Keratinocyte (primary cell): ENCODE results near the gene TFAP2E. TPM values are rescaled to one million over a fixed set of nuclear protein-coding genes. Genes with fewer than 3 reads are reported as not detected.

ENCODE experiments used
- DNase-seq: peaks from one replicate; pipeline ENCODE4 v3.0.0-alpha.2; 2011; ENCODE audit warnings: low read depth, missing footprints, low spot score
- FAIRE-seq: peaks from 2 replicates; lab custom pipeline; 2011; peaks lifted over from hg19 to GRCh38; lab: Jason Lieb, UNC
- H2AFZ ChIP-seq: 2 replicates; pipeline ENCODE4 v1.6.0; 2012; ENCODE audit warnings: low read length, control low read depth, inconsistent platforms; ENCODE audit not compliant: control insufficient read depth
- H3K27ac ChIP-seq: 2 replicates; pipeline ENCODE4 v1.5.1; 2011; ENCODE audit warnings: low read length; ENCODE audit not compliant: control insufficient read depth, insufficient read depth
- H3K27me3 ChIP-seq: 3 replicates; pipeline ENCODE4 v1.6.0; 2011; ENCODE audit warnings: low read length; ENCODE audit not compliant: control insufficient read depth, insufficient read depth; ENCODE audit errors: extremely low read depth
- H3K36me3 ChIP-seq, 2 experiments: 2 replicates in 1 of 2; 3 replicates in 1 of 2; pipeline ENCODE4 v1.5.1; 2011; ENCODE audit warnings: low read length in 2 of 2, mild to moderate bottlenecking in 1 of 2; ENCODE audit not compliant: control insufficient read depth in 2 of 2, insufficient read depth in 2 of 2; ENCODE audit errors: extremely low read depth in 1 of 2
- H3K4me1 ChIP-seq: 3 replicates; pipeline ENCODE4 v1.5.1; 2011; ENCODE audit warnings: low read length; ENCODE audit not compliant: control insufficient read depth, insufficient read depth; ENCODE audit errors: extremely low read depth
- H3K4me2 ChIP-seq: 3 replicates; pipeline ENCODE4 v1.6.0; 2011; ENCODE audit warnings: low read depth, low read length; ENCODE audit not compliant: control insufficient read depth, insufficient read depth; ENCODE audit errors: extremely low read depth
- H3K4me3 ChIP-seq, 3 experiments: fragments of 200-600 bp in 1 of 3; sonication (generic) in 1 of 3; 2 replicates in 2 of 3; 3 replicates in 1 of 3; pipeline ENCODE4 v1.5.1; 2011 to 2016; ENCODE audit warnings: low read length in 3 of 3, mild to moderate bottlenecking in 3 of 3, control low read depth in 2 of 3, inconsistent platforms in 1 of 3, low read depth in 1 of 3, mixed read lengths in 1 of 3, mixed run types in 1 of 3, moderate library complexity in 1 of 3; ENCODE audit not compliant: control insufficient read depth in 2 of 3, insufficient read depth in 2 of 3; ENCODE audit errors: extremely low read depth in 1 of 3
- H3K79me2 ChIP-seq: 2 replicates; pipeline ENCODE4 v1.6.0; 2012; ENCODE audit warnings: low read length; ENCODE audit not compliant: control insufficient read depth, insufficient read depth
- H3K9ac ChIP-seq: 3 replicates; pipeline ENCODE4 v1.6.0; 2011; ENCODE audit warnings: low read length; ENCODE audit not compliant: control insufficient read depth, insufficient read depth; ENCODE audit errors: extremely low read depth
- H3K9me1 ChIP-seq: 3 replicates; pipeline ENCODE4 v1.6.0; 2011; ENCODE audit warnings: low read length; ENCODE audit not compliant: control insufficient read depth, insufficient read depth; ENCODE audit errors: extremely low read depth
- H3K9me3 ChIP-seq: 2 replicates; pipeline ENCODE4 v1.5.1; 2012; ENCODE audit warnings: low read depth, low read length; ENCODE audit not compliant: control insufficient read depth
- H4K20me1 ChIP-seq: 3 replicates; pipeline ENCODE4 v1.6.0; 2011; ENCODE audit warnings: low read length; ENCODE audit not compliant: control insufficient read depth, insufficient read depth; ENCODE audit errors: extremely low read depth
- EZH2 ChIP-seq: IDR thresholded peaks from one replicate; pipeline ENCODE4 v1.6.1; 2012; ENCODE audit warnings: inconsistent platforms, mild to moderate bottlenecking, low read length, moderate library complexity
- dilution Hi-C: fragments of 300-500 bp; cut with MboI; formaldehyde crosslinking; loops from one replicate; pipeline ENCODE4 v1.7.0; 2020; ENCODE audit warnings: low sequenced_read_pairs; ENCODE audit not compliant: extremely low pct_ligation_motif_present
- polyA plus RNA-seq, 5 experiments: library from polyadenylated mRNA; depleted of rRNA in 3 of 5; stranded (reverse) in 3 of 5; stranded (forward) in 1 of 5; unstranded in 1 of 5; fragments of >200 nt; gene quantifications; 1 replicate in 1 of 5; 2 replicates in 3 of 5; 3 replicates in 1 of 5; pipeline versions ENCODE4 v1.2.1 to v1.2.3, GENCODE V29; 2011 to 2012; ENCODE audit warnings: missing spikeins in 2 of 5, low read depth in 1 of 5, low replicate concordance in 1 of 5
- TF ChIP-seq, protein P1 (sequence below), 3 experiments: IDR thresholded peaks in 1 of 3; conservative IDR thresholded peaks in 1 of 3; optimal IDR thresholded peaks in 1 of 3; 2 replicates in 2 of 3; 3 replicates in 1 of 3; pipeline versions ENCODE3 to v1.5.1; 2011; ENCODE audit warnings: low read length in 3 of 3, mild to moderate bottlenecking in 3 of 3, moderate library complexity in 2 of 3, control low read depth in 1 of 3, inconsistent platforms in 1 of 3; ENCODE audit not compliant: insufficient read depth in 2 of 3; ENCODE audit errors: extremely low read depth in 1 of 3

TFAP2E gene
- polyA plus RNA-seq, 1 donor (not counting 4 experiments of a cell fraction or from before 2014, with no cell fraction given): 0.26 TPM

DNA sequence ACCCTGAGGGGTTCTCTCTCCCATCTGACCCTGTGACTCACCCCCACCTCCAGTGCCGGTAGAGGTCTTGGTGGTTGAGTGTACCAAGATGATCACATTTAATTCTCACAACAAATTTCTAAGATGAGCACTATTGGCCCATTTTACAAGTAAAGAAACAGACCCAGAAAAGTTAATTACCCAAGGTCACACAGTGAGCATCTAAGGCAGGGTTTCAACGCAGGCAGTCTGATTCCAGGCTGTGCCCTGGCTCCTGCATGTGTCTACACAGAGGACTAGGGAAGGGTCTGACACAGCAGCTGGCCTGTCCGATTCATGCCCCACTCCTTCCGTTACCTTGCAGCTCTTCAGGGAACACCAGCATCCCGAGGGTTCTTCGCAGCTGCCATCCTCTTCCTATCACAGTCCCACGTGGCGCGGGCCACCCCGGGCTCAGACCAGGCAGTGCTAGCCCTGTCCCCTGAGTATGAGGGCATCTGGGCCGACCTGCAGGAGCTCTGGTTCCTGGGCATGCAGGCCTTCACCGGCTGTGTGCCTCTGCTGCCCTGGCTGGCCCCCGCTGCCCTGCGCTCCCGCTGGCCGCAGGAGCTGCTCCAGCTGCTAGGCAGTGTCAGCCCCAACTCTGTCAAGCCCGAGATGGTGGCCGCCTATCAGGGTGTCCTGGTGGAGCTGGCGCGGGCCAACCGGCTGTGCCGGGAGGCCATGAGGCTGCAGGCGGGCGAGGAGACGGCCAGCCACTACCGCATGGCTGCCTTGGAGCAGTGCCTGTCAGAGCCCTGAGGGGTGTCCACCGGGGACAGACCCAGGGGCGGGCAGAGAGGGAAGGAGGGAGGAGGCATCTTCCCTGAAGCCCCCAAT lies 8.0 kb upstream of the TFAP2E start:
- Histone ChIP-seq H3K36me3 (peaks cover 10 to 19% of the 10 kb centered on the region in 2 experiments), H3K27me3 (no peaks in the 10 kb centered on the region), H3K4me1 (peaks cover 35% of the 10 kb centered on the region), H3K4me2 (no peak overlapping the region), H3K9me3 (no peaks in the 10 kb centered on the region), H3K4me3 (no peak overlapping the region), H3K79me2 (no peaks in the 10 kb centered on the region), H2AFZ (no peak overlapping the region), H3K27ac (no peak overlapping the region), H3K9me1 (no peaks in the 10 kb centered on the region), H4K20me1 (peaks cover 9% of the 10 kb centered on the region), H3K9ac (no peak overlapping the region)
- DNase-seq: no peak
- TF ChIP-seq, protein P1, sequence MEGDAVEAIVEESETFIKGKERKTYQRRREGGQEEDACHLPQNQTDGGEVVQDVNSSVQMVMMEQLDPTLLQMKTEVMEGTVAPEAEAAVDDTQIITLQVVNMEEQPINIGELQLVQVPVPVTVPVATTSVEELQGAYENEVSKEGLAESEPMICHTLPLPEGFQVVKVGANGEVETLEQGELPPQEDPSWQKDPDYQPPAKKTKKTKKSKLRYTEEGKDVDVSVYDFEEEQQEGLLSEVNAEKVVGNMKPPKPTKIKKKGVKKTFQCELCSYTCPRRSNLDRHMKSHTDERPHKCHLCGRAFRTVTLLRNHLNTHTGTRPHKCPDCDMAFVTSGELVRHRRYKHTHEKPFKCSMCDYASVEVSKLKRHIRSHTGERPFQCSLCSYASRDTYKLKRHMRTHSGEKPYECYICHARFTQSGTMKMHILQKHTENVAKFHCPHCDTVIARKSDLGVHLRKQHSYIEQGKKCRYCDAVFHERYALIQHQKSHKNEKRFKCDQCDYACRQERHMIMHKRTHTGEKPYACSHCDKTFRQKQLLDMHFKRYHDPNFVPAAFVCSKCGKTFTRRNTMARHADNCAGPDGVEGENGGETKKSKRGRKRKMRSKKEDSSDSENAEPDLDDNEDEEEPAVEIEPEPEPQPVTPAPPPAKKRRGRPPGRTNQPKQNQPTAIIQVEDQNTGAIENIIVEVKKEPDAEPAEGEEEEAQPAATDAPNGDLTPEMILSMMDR (optimal IDR thresholded peaks at IDR 0.05 in 1 of 3, IDR thresholded peaks at IDR 0.05 in 1 of 3, conservative IDR thresholded peaks at IDR 0.05 in 1 of 3; ENCODE audit: extremely low read depth in 1 of 3, insufficient read depth in 2 of 3, low read length in 3 of 3): no peak
- no peak for TF ChIP-seq EZH2
- no peak for FAIRE-seq
- dilution Hi-C loops: no loop called here

DNA sequence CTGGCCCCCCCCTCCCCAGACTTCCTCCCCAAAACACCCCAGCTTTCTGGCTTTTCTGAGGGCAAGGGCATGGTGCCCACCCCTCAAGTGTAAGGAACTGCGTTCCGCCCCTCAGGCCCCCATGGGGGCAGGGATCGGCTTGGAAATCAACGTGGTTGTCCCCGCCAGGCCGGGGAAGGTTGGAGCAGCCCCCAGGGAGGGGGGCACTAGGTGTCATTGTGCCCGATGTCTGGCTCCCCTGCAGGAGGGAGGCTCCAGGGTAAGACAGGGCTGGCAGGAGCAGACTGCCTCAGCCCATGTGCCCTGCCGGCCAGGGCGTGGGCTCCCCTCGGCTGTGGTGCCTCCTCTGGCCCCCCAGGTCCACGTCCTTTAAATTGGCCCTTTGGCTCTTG lies 7.4 kb upstream of the TFAP2E start:
- H3K36me3 ChIP-seq: peaks cover 6 to 19% of the 10 kb centered on the region in 2 experiments
- no peak overlapping the region for H3K4me3 ChIP-seq
- no peak overlapping the region for H3K4me2 ChIP-seq
- H3K9ac ChIP-seq: no peak overlapping the region
- DNase-seq: no peak
- H3K79me2 ChIP-seq: no peaks in the 10 kb centered on the region
- dilution Hi-C loops: no loop called here
- peaks cover 9% of the 10 kb centered on the region for H4K20me1 ChIP-seq
- peaks cover 34% of the 10 kb centered on the region for H3K4me1 ChIP-seq
- no peak for TF ChIP-seq EZH2
- TF ChIP-seq, protein P1 (optimal IDR thresholded peaks at IDR 0.05 in 1 of 3, IDR thresholded peaks at IDR 0.05 in 1 of 3, conservative IDR thresholded peaks at IDR 0.05 in 1 of 3; ENCODE audit: extremely low read depth in 1 of 3, insufficient read depth in 2 of 3, low read length in 3 of 3): no peak
- no peaks in the 10 kb centered on the region for H3K9me1 ChIP-seq
- no peak overlapping the region for H3K27ac ChIP-seq
- FAIRE-seq: no peak
- H3K9me3 ChIP-seq: no peaks in the 10 kb centered on the region
- H2AFZ ChIP-seq: no peak overlapping the region
- no peaks in the 10 kb centered on the region for H3K27me3 ChIP-seq
